H9 (cell line): ENCODE results near the gene NRXN3. TPM values are rescaled to one million over a fixed set of nuclear protein-coding genes. Genes with fewer than 3 reads are reported as not detected.

ENCODE experiments used
- DNase-seq: peaks from one replicate; pipeline ENCODE4 v3.0.0-alpha.2; 2017
- H2AFZ ChIP-seq: one replicate; pipeline ENCODE4 v1.6.1; 2013; ENCODE audit warnings: mild to moderate bottlenecking, low read length, control low read depth, moderate library complexity
- H2AK5ac ChIP-seq: 2 replicates; pipeline ENCODE4 v1.6.1; 2013; ENCODE audit warnings: low read length, control low read depth, mixed read lengths; ENCODE audit not compliant: insufficient read length
- H2BK120ac ChIP-seq: one replicate; pipeline ENCODE4 v1.6.1; 2013; ENCODE audit warnings: low read depth, mild to moderate bottlenecking, low read length, control low read depth, inconsistent platforms; ENCODE audit not compliant: poor library complexity, severe bottlenecking
- H2BK12ac ChIP-seq: 2 replicates; pipeline ENCODE4 v1.6.1; 2013; ENCODE audit warnings: low read length, control low read depth, mixed read lengths, low read depth; ENCODE audit not compliant: insufficient read length
- H2BK15ac ChIP-seq: 2 replicates; pipeline ENCODE4 v1.6.1; 2013; ENCODE audit warnings: low read depth, low read length, control low read depth
- H2BK20ac ChIP-seq: one replicate; pipeline ENCODE4 v1.6.1; 2013; ENCODE audit warnings: low read depth, mild to moderate bottlenecking, low read length, control low read depth, inconsistent platforms; ENCODE audit not compliant: poor library complexity, severe bottlenecking
- H2BK5ac ChIP-seq: 2 replicates; pipeline ENCODE4 v1.6.1; 2013; ENCODE audit warnings: low read length, control low read depth, mixed read lengths; ENCODE audit not compliant: insufficient read length
- H3K14ac ChIP-seq: 2 replicates; pipeline ENCODE4 v1.6.1; 2013; ENCODE audit warnings: low read length, control low read depth; ENCODE audit not compliant: insufficient read depth
- H3K18ac ChIP-seq: 2 replicates; pipeline ENCODE4 v1.6.1; 2013; ENCODE audit warnings: low read depth, mild to moderate bottlenecking, mixed read lengths, low read length, control low read depth; ENCODE audit not compliant: insufficient read length
- H3K23ac ChIP-seq: 2 replicates; pipeline ENCODE4 v1.6.1; 2013; ENCODE audit warnings: low read length, control low read depth, mixed read lengths, low read depth; ENCODE audit not compliant: insufficient read length
- H3K23me2 ChIP-seq: 2 replicates; pipeline ENCODE4 v1.6.1; 2013; ENCODE audit warnings: low read depth, mild to moderate bottlenecking, mixed read lengths, low read length, control low read depth; ENCODE audit not compliant: insufficient read length, poor library complexity, severe bottlenecking
- H3K27ac ChIP-seq: 2 replicates; pipeline ENCODE4 v1.5.1; 2013; ENCODE audit warnings: low read length, control low read depth, mixed read lengths, low read depth; ENCODE audit not compliant: insufficient read length
- H3K27me3 ChIP-seq: 2 replicates; pipeline ENCODE4 v1.6.1; 2013; ENCODE audit warnings: low read length, control low read depth, inconsistent platforms; ENCODE audit not compliant: insufficient read depth
- H3K4ac ChIP-seq: 2 replicates; pipeline ENCODE4 v1.6.1; 2013; ENCODE audit warnings: low read depth, mild to moderate bottlenecking, control low read depth, inconsistent platforms, low read length, moderate library complexity
- H3K4me1 ChIP-seq: 2 replicates; pipeline ENCODE4 v1.6.1; 2013; ENCODE audit warnings: low read length, control low read depth, inconsistent platforms; ENCODE audit not compliant: insufficient read depth
- H3K4me2 ChIP-seq: 2 replicates; pipeline ENCODE4 v1.6.1; 2013; ENCODE audit warnings: low read length, control low read depth, mixed read lengths; ENCODE audit not compliant: insufficient read length, insufficient read depth
- H3K56ac ChIP-seq: 2 replicates; pipeline ENCODE4 v1.6.1; 2013; ENCODE audit warnings: low read depth, mild to moderate bottlenecking, mixed read lengths, low read length, control low read depth; ENCODE audit not compliant: insufficient read length
- H3K79me1 ChIP-seq: 2 replicates; pipeline ENCODE4 v1.6.1; 2013; ENCODE audit warnings: low read depth, mild to moderate bottlenecking, moderate library complexity, low read length, control low read depth, inconsistent platforms; ENCODE audit not compliant: insufficient read depth, poor library complexity, severe bottlenecking
- H3K79me2 ChIP-seq: 2 replicates; pipeline ENCODE4 v1.6.1; 2013; ENCODE audit warnings: low read length, control low read depth, inconsistent platforms; ENCODE audit not compliant: insufficient read depth
- H3K9ac ChIP-seq: 2 replicates; pipeline ENCODE4 v1.6.1; 2013; ENCODE audit warnings: low read length, control low read depth, mixed read lengths; ENCODE audit not compliant: insufficient read length; ENCODE audit errors: extremely low read depth
- H3K9me3 ChIP-seq: one replicate; pipeline ENCODE4 v1.6.1; 2013; ENCODE audit warnings: low read depth, low read length, inconsistent platforms; ENCODE audit not compliant: control insufficient read depth
- H3T11ph ChIP-seq: one replicate; pipeline ENCODE4 v1.6.1; 2013; ENCODE audit warnings: mild to moderate bottlenecking, low read length, control low read depth, inconsistent platforms
- H4K20me1 ChIP-seq: one replicate; pipeline ENCODE4 v1.6.1; 2013; ENCODE audit not compliant: control insufficient read depth, insufficient read length, insufficient read depth
- H4K5ac ChIP-seq: 2 replicates; pipeline ENCODE4 v1.6.1; 2013; ENCODE audit warnings: low read depth, mild to moderate bottlenecking, mixed read lengths, low read length, control low read depth; ENCODE audit not compliant: insufficient read length
- H4K8ac ChIP-seq: replicated peaks from 2 replicates; pipeline ENCODE4 v1.6.1; 2013; ENCODE audit warnings: low read length, control low read depth, mixed read lengths, low read depth; ENCODE audit not compliant: insufficient read length
- H4K91ac ChIP-seq: 2 replicates; pipeline ENCODE4 v1.6.1; 2013; ENCODE audit warnings: low read depth, mild to moderate bottlenecking, moderate library complexity, mixed read lengths, low read length, control low read depth; ENCODE audit not compliant: insufficient read length
- H3K27ac Mint-ChIP-seq, 3 experiments: 2 replicates in 2 of 3; 3 replicates in 1 of 3; pipeline ENCODE4 v1.8.0; 2020 to 2021; ENCODE audit warnings: mixed read lengths in 3 of 3, mild to moderate bottlenecking in 1 of 3, moderate library complexity in 1 of 3
- H3K27me3 Mint-ChIP-seq: 2 replicates; pipeline ENCODE4 v1.8.0; 2021; ENCODE audit warnings: low read depth, mild to moderate bottlenecking, moderate library complexity, mixed read lengths
- H3K36me3 Mint-ChIP-seq, 3 experiments: 2 replicates in 2 of 3; 3 replicates in 1 of 3; pipeline ENCODE4 v1.8.0; 2020 to 2021; ENCODE audit warnings: low read depth in 3 of 3, mixed read lengths in 3 of 3; ENCODE audit not compliant: insufficient read depth in 1 of 3
- H3K4me1 Mint-ChIP-seq, 2 experiments: 2 replicates each; pipeline ENCODE4 v1.8.0; 2020; ENCODE audit warnings: mixed read lengths in 2 of 2
- H3K4me3 Mint-ChIP-seq, 2 experiments: 2 replicates in 1 of 2; 3 replicates in 1 of 2; pipeline ENCODE4 v1.8.0; 2020 to 2021; ENCODE audit warnings: mild to moderate bottlenecking in 2 of 2, mixed read lengths in 2 of 2, moderate library complexity in 1 of 2
- H3K9me3 Mint-ChIP-seq, 2 experiments: 2 replicates in 1 of 2; 3 replicates in 1 of 2; pipeline ENCODE4 v1.8.0; 2020; ENCODE audit warnings: mild to moderate bottlenecking in 2 of 2, mixed read lengths in 2 of 2, moderate library complexity in 1 of 2
- total RNA-seq: library from RNA; stranded (reverse); gene quantifications from 2 replicates; pipeline ENCODE4 v1.2.1, GENCODE V29; 2021
- TF ChIP-seq, protein P1 (sequence below): fragments of 200-600 bp; sonication (generic); conservative IDR thresholded peaks from 3 replicates; pipeline ENCODE4 v1.8.0; 2021; ENCODE audit warnings: antibody characterized with exemption, mild to moderate bottlenecking

NRXN3 gene
- total RNA-seq, 1 experiment from 2014 or later = 1.8 TPM

DNA sequence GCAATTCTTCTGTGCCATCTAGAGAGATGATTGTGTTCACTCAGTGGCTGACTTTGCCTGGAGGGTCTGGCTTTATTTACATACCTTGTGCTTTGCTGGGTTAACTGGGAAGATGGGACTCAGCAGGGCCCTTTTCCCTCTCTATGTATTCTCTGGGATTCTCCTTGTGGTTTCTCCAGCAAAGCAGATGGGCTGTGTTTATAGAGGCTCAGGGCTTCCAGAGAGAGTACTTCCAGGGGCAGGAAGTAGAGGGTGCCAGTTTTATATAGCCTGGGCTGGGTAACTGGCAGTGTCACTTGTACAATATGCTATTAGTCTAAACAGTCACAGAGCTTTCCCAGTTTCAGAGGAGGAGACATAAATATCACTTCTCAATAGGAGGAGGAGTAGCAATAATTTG lies 1531.2 kb downstream of the NRXN3 start:
- DNase-seq = no peak
- no peaks in the 10 kb centered on the region for H3K27me3 Mint-ChIP-seq
- Histone ChIP-seq H3K27me3 (no peaks in the 10 kb centered on the region), H2BK120ac (no peak overlapping the region), H2BK20ac (no peak overlapping the region), H3K4ac (no peak overlapping the region), H3K9ac (no peak overlapping the region), H4K91ac (no peak overlapping the region), H3K4me1 (no peaks in the 10 kb centered on the region), H4K5ac (no peak overlapping the region), H3K23me2 (no peaks in the 10 kb centered on the region), H2AK5ac (no peak overlapping the region), H2BK15ac (no peak overlapping the region), H3K56ac (no peak overlapping the region), H3K14ac (no peak overlapping the region), H2AFZ (no peak overlapping the region), H3K27ac (no peak overlapping the region), H4K20me1 (no peaks in the 10 kb centered on the region), H2BK12ac (no peak overlapping the region), H2BK5ac (no peak overlapping the region), H3K79me2 (no peaks in the 10 kb centered on the region), H3K9me3 (no peaks in the 10 kb centered on the region), H3K23ac (no peak overlapping the region), H4K8ac (no peak overlapping the region), H3K18ac (no peak overlapping the region), H3T11ph (no peak overlapping the region), H3K79me1 (no peaks in the 10 kb centered on the region), H3K4me2 (no peak overlapping the region)
- H3K9me3 Mint-ChIP-seq = no peaks in the 10 kb centered on the region
- TF ChIP-seq, protein P1, sequence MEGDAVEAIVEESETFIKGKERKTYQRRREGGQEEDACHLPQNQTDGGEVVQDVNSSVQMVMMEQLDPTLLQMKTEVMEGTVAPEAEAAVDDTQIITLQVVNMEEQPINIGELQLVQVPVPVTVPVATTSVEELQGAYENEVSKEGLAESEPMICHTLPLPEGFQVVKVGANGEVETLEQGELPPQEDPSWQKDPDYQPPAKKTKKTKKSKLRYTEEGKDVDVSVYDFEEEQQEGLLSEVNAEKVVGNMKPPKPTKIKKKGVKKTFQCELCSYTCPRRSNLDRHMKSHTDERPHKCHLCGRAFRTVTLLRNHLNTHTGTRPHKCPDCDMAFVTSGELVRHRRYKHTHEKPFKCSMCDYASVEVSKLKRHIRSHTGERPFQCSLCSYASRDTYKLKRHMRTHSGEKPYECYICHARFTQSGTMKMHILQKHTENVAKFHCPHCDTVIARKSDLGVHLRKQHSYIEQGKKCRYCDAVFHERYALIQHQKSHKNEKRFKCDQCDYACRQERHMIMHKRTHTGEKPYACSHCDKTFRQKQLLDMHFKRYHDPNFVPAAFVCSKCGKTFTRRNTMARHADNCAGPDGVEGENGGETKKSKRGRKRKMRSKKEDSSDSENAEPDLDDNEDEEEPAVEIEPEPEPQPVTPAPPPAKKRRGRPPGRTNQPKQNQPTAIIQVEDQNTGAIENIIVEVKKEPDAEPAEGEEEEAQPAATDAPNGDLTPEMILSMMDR = no peak
- H3K4me3 Mint-ChIP-seq = no peak overlapping the region
- H3K4me1 Mint-ChIP-seq = no peaks in the 10 kb centered on the region
- no peaks in the 10 kb centered on the region for H3K36me3 Mint-ChIP-seq
- no peak overlapping the region for H3K27ac Mint-ChIP-seq
